CD14-positive monocyte (primary cell): ENCODE measurements around the gene GALNTL6. TPM values are rescaled to one million over a fixed set of nuclear protein-coding genes. Genes with fewer than 3 reads are reported as not detected.

Experiments used
- DNase-seq, 3 donors: peaks; one replicate each; pipeline ENCODE4 v3.0.0-alpha.2; 2011 to 2022
- H2AFZ ChIP-seq: 2 replicates; pipeline ENCODE4 v1.6.0; 2012; ENCODE audit warnings: mild to moderate bottlenecking, low read depth, low read length, inconsistent platforms; ENCODE audit not compliant: insufficient read depth, poor library complexity, severe bottlenecking
- H3K27ac ChIP-seq, 2 donors: 1 replicate in 1 of 2; 2 replicates in 1 of 2; pipeline ENCODE4 v1.5.1; 2012 to 2013; ENCODE audit warnings: low read length in 2 of 2, control low read depth in 1 of 2, inconsistent platforms in 1 of 2, low read depth in 1 of 2, mild to moderate bottlenecking in 1 of 2
- H3K27me3 ChIP-seq, 2 donors: one replicate each; pipeline versions ENCODE4 v1.6.0 to v1.6.1; 2011 to 2013; ENCODE audit warnings: low read length in 2 of 2; ENCODE audit not compliant: control insufficient read depth in 2 of 2, insufficient read depth in 2 of 2
- H3K36me3 ChIP-seq, 2 donors: replicated peaks in 1 of 2; 1 replicate in 1 of 2; 2 replicates in 1 of 2; pipeline versions ENCODE4 v1.5.1 to v1.6.1; 2012 to 2013; ENCODE audit warnings: low read length in 2 of 2, control low read depth in 1 of 2, inconsistent platforms in 1 of 2, mild to moderate bottlenecking in 1 of 2; ENCODE audit not compliant: insufficient read depth in 2 of 2, control insufficient read depth in 1 of 2
- H3K4me1 ChIP-seq, 2 donors: 1 replicate in 1 of 2; 2 replicates in 1 of 2; pipeline versions ENCODE4 v1.5.1 to v1.6.1; 2012 to 2013; ENCODE audit warnings: low read length in 2 of 2, control low read depth in 1 of 2, inconsistent platforms in 1 of 2, mild to moderate bottlenecking in 1 of 2, moderate library complexity in 1 of 2; ENCODE audit not compliant: insufficient read depth in 2 of 2, control insufficient read depth in 1 of 2
- H3K4me2 ChIP-seq: replicated peaks from 2 replicates; pipeline ENCODE3; 2012; ENCODE audit warnings: low read length, moderate library complexity, mild to moderate bottlenecking; ENCODE audit not compliant: poor library complexity, severe bottlenecking; ENCODE audit errors: extremely low read depth
- H3K4me3 ChIP-seq, 3 experiments: fragments of 200-600 bp in 1 of 3; sonication (generic) in 1 of 3; replicated peaks in 1 of 3; 1 replicate in 2 of 3; 2 replicates in 1 of 3; pipeline ENCODE4 v1.5.1; 2011 to 2013; ENCODE audit warnings: low read length in 3 of 3, mild to moderate bottlenecking in 3 of 3, control low read depth in 2 of 3, low read depth in 2 of 3, inconsistent platforms in 1 of 3, moderate library complexity in 1 of 3
- H3K79me2 ChIP-seq: 2 replicates; pipeline ENCODE4 v1.6.0; 2012; ENCODE audit warnings: mild to moderate bottlenecking, control low read depth, inconsistent platforms, low read length, moderate library complexity; ENCODE audit not compliant: insufficient read depth
- H3K9ac ChIP-seq: 2 replicates; pipeline ENCODE4 v1.6.0; 2017; ENCODE audit warnings: low read length, mild to moderate bottlenecking; ENCODE audit not compliant: insufficient read depth, poor library complexity, severe bottlenecking
- H3K9me3 ChIP-seq, 2 donors: replicated peaks in 1 of 2; 1 replicate in 1 of 2; 2 replicates in 1 of 2; pipeline versions ENCODE4 v1.5.1 to v1.6.1; 2012 to 2013; ENCODE audit warnings: low read length in 2 of 2, control low read depth in 1 of 2; ENCODE audit not compliant: control insufficient read depth in 1 of 2, insufficient read depth in 1 of 2
- H4K20me1 ChIP-seq: 2 replicates; pipeline ENCODE4 v1.6.0; 2012; ENCODE audit warnings: mild to moderate bottlenecking, low read length, control low read depth, moderate library complexity; ENCODE audit not compliant: insufficient read depth
- H3K27ac Mint-ChIP-seq, 7 donors: one replicate each; pipeline ENCODE4 v1.8.0; 2020; ENCODE audit warnings: mild to moderate bottlenecking in 7 of 7, mixed read lengths in 7 of 7, moderate library complexity in 6 of 7, inconsistent platforms in 2 of 7
- H3K27me3 Mint-ChIP-seq, 3 donors: one replicate each; pipeline ENCODE4 v1.8.0; 2021 to 2022; ENCODE audit warnings: low read depth in 3 of 3, mild to moderate bottlenecking in 3 of 3, mixed read lengths in 3 of 3, moderate library complexity in 3 of 3, inconsistent platforms in 1 of 3
- H3K36me3 Mint-ChIP-seq, 2 donors: one replicate each; pipeline ENCODE4 v1.8.0; 2020; ENCODE audit warnings: mixed read lengths in 2 of 2, inconsistent platforms in 1 of 2, mild to moderate bottlenecking in 1 of 2
- H3K4me1 Mint-ChIP-seq: one replicate; pipeline ENCODE4 v1.8.0; 2020; ENCODE audit warnings: mild to moderate bottlenecking, mixed read lengths
- H3K4me3 Mint-ChIP-seq, 2 donors: one replicate each; pipeline ENCODE4 v1.8.0; 2020; ENCODE audit warnings: mild to moderate bottlenecking in 2 of 2, mixed read lengths in 2 of 2, moderate library complexity in 1 of 2
- H3K9me3 Mint-ChIP-seq, 7 donors: one replicate each; pipeline ENCODE4 v1.8.0; 2020 to 2022; ENCODE audit warnings: mixed read lengths in 7 of 7, mild to moderate bottlenecking in 6 of 7, moderate library complexity in 6 of 7, inconsistent platforms in 2 of 7
- WGBS: methylation state at CpG from one replicate; pipeline ENCODE4 v1.1.5; 2013; ENCODE audit warnings: missing lambda C conversion rate; ENCODE audit not compliant: insufficient coverage; 5-methylcytosine and 5-hydroxymethylcytosine counted together
- intact Hi-C, 2 donors: fragments of 100-400 bp; cut with micrococcal nuclease; formaldehyde crosslinking; loops; one replicate each; pipeline versions ENCODE4 v1.15.0 to v1.15.1; 2023
- polyA plus RNA-seq, 3 donors: library from polyadenylated mRNA; depleted of rRNA in 1 of 3; unstranded in 2 of 3; stranded (reverse) in 1 of 3; fragments of 300-500 nt in 2 of 3; fragments of >200 nt in 1 of 3; fragmentation: Illumina TruSeq in 2 of 3; gene quantifications; 1 replicate in 2 of 3; 2 replicates in 1 of 3; pipeline ENCODE4 v1.2.3, GENCODE V29; 2012 to 2021
- TF ChIP-seq, protein P1 (sequence below): fragments of 200-600 bp; IDR thresholded peaks from one replicate; pipeline ENCODE4 v1.8.0; 2022; ENCODE audit warnings: antibody characterized with exemption, mild to moderate bottlenecking

The GALNTL6 gene
- polyA plus RNA-seq, 3 donors: 0.05 TPM; not detected in 2

DNA sequence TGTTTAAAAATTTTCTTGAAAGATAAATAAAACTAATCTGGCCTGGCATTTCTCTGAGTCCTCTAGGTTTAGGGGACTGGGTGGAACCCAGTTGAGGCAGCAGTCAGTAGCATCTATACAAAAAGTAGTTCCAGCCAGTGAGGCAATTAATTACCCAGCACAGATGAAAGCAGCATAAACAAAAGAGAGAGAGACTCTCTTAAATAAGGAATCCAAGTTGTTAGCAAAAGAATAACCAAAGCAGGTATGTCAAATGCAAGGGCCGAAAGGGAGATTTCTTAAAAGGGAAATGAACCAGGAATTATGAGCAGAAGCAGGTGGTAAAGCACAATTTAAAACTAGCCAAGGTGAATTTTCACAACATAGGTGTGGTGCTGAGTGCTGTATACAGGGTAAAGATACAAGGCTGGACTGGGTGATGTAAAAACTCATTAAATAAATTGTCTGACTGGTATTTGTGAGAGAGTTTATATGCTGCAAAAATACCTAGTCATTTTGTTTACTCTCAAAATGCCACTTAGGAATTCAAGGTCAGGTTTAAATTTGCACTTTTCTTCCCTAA is 1260.8 kb downstream of the GALNTL6 start:
- Mint-ChIP-seq H3K27me3 (peaks cover 0 to 1% (median 0%) of the 10 kb centered on the region in 3 donors), H3K4me3 (no peak overlapping the region), H3K9me3 (peaks cover 7 to 25% (median 17%) of the 10 kb centered on the region in 7 donors), H3K27ac (peak overlapping the region in 1 of 7 donors; percentile 5), H3K4me1 (peaks cover 9% of the 10 kb centered on the region), H3K36me3 (peaks cover 0 to 4% of the 10 kb centered on the region in 2 donors)
- Histone ChIP-seq H3K9ac (no peak overlapping the region), H3K9me3 (peaks cover 11 to 12% of the 10 kb centered on the region in 2 donors), H3K27me3 (no peaks in the 10 kb centered on the region), H3K36me3 (no peaks in the 10 kb centered on the region), H3K4me2 (no peak overlapping the region), H3K79me2 (no peaks in the 10 kb centered on the region), H3K4me3 (no peak overlapping the region), H3K4me1 (peaks cover 6 to 7% of the 10 kb centered on the region in 2 donors), H3K27ac (no peak overlapping the region), H2AFZ (no peak overlapping the region), H4K20me1 (no peaks in the 10 kb centered on the region)
- intact Hi-C loops: no loop called here
- TF ChIP-seq, protein P1, sequence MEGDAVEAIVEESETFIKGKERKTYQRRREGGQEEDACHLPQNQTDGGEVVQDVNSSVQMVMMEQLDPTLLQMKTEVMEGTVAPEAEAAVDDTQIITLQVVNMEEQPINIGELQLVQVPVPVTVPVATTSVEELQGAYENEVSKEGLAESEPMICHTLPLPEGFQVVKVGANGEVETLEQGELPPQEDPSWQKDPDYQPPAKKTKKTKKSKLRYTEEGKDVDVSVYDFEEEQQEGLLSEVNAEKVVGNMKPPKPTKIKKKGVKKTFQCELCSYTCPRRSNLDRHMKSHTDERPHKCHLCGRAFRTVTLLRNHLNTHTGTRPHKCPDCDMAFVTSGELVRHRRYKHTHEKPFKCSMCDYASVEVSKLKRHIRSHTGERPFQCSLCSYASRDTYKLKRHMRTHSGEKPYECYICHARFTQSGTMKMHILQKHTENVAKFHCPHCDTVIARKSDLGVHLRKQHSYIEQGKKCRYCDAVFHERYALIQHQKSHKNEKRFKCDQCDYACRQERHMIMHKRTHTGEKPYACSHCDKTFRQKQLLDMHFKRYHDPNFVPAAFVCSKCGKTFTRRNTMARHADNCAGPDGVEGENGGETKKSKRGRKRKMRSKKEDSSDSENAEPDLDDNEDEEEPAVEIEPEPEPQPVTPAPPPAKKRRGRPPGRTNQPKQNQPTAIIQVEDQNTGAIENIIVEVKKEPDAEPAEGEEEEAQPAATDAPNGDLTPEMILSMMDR: no peak
- WGBS: no CpG with 5 or more reads among the region's 1 CpG
- no peak for DNase-seq

DNA sequence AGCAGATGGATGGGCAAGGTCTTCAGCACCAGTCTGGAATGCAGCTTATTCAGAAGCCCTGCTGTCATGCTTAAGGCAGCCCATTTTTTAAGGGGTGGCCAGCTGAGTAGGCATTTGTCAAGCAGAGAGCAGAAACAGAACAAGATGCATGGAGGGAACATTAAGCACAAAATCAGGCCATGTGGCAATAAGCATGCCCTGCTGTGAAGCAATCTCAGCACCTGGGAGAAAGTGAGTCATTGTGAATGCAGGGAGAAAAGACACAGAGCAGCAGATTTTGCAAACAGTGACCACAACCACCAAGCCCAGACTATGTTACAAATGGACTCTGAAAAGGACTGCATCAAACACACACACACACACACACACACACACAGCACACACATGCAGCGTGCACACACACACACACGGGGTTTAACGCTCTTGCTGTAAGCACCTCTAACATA is 1261.3 kb downstream of the GALNTL6 start:
- no peaks in the 10 kb centered on the region for H3K79me2 ChIP-seq
- peak; percentile 30 to 50 (median 33) for DNase-seq
- no peaks in the 10 kb centered on the region for H3K27me3 ChIP-seq
- no CpG with 5 or more reads among the region's 3 CpGs for WGBS
- H2AFZ ChIP-seq: no peak overlapping the region
- H3K4me2 ChIP-seq: no peak overlapping the region
- H3K27ac ChIP-seq: no peak overlapping the region
- peaks cover 6 to 7% of the 10 kb centered on the region in 2 donors for H3K4me1 ChIP-seq
- peaks cover 0 to 4% of the 10 kb centered on the region in 2 donors for H3K36me3 Mint-ChIP-seq
- peaks cover 9% of the 10 kb centered on the region for H3K4me1 Mint-ChIP-seq
- H3K9me3 Mint-ChIP-seq: peaks cover 6 to 23% (median 17%) of the 10 kb centered on the region in 7 donors
- TF ChIP-seq, protein P1: no peak
- peak overlapping the region in 1 of 7 donors; percentile 5 for H3K27ac Mint-ChIP-seq
- no peaks in the 10 kb centered on the region for H3K36me3 ChIP-seq
- no peak overlapping the region for H3K9ac ChIP-seq
- peaks cover 7 to 12% of the 10 kb centered on the region in 2 donors for H3K9me3 ChIP-seq
- no peak overlapping the region for H3K4me3 Mint-ChIP-seq
- intact Hi-C loops: no loop called here
- peaks cover 0 to 1% (median 0%) of the 10 kb centered on the region in 3 donors for H3K27me3 Mint-ChIP-seq
- H4K20me1 ChIP-seq: no peaks in the 10 kb centered on the region
- H3K4me3 ChIP-seq: no peak overlapping the region
